ENCODE measurements around the gene SCRN1. TPM values are rescaled to one million over a fixed set of nuclear protein-coding genes. Genes with fewer than 3 reads are reported as not detected.

The SCRN1 gene
- total RNA-seq, 1 donor from 2014 or later: 13.4 TPM

GRCh38 chr7:29875741-29876140, 113.9 kb downstream of the SCRN1 start:
- intact Hi-C loops (cut with micrococcal nuclease): no loop called here

GRCh38 chr7:29873644-29874294, 115.8 kb downstream of the SCRN1 start:
- no peak for DNase-seq
- intact Hi-C loops (cut with micrococcal nuclease): no loop called here
- H3K36me3 ChIP-seq: no peaks in the 10 kb centered on the region
- no peak overlapping the region for H3K4me3 ChIP-seq
- no peak for TF ChIP-seq CTCF (IDR thresholded peaks at IDR 0.05; ENCODE audit: borderline replicate concordance)
- no peaks in the 10 kb centered on the region for H3K27me3 ChIP-seq (ENCODE audit: low read depth)
- peaks cover 13% of the 10 kb centered on the region for H3K4me1 ChIP-seq
- no peak overlapping the region for H3K27ac ChIP-seq (replicated peaks)
- no peaks in the 10 kb centered on the region for H3K9me3 ChIP-seq (replicated peaks)

More at GRCh38 chr7:29875741-29876140, 113.9 kb downstream of the SCRN1 start:
- H3K4me3 ChIP-seq: no peak overlapping the region
- no peaks in the 10 kb centered on the region for H3K36me3 ChIP-seq
- TF ChIP-seq CTCF (IDR thresholded peaks at IDR 0.05; ENCODE audit: borderline replicate concordance): no peak
- H3K9me3 ChIP-seq (replicated peaks): no peaks in the 10 kb centered on the region
- H3K27me3 ChIP-seq (ENCODE audit: low read depth): no peaks in the 10 kb centered on the region
- DNase-seq: no peak
- H3K27ac ChIP-seq (replicated peaks): no peak overlapping the region
- H3K4me1 ChIP-seq: peaks cover 13% of the 10 kb centered on the region

- H3K27me3 ChIP-seq (ENCODE audit: low read depth): no peaks in the 10 kb centered on the region
- intact Hi-C loops (cut with micrococcal nuclease): no loop called here
- H3K27ac ChIP-seq (replicated peaks): no peak overlapping the region
- H3K36me3 ChIP-seq: no peaks in the 10 kb centered on the region
- no peak for TF ChIP-seq CTCF (IDR thresholded peaks at IDR 0.05; ENCODE audit: borderline replicate concordance)
- no peaks in the 10 kb centered on the region for H3K9me3 ChIP-seq (replicated peaks)
- no peak overlapping the region for H3K4me3 ChIP-seq
- peaks cover 3% of the 10 kb centered on the region for H3K4me1 ChIP-seq
- DNase-seq: no peak
These were observed 117.7 kb downstream of the SCRN1 start for GRCh38 chr7:29871787-29872398.

Other genes with a start within 250 kb of the SCRN1 start
- 8.0 TPM for gene WIPF3, start 183.3 kb downstream of the SCRN1 start, total RNA-seq
- gene FKBP14, start 36.9 kb upstream of the SCRN1 start, total RNA-seq: 12.0 TPM
- gene PLEKHA8, start 38.6 kb upstream of the SCRN1 start, total RNA-seq: 3.3 TPM
- 21.3 TPM for gene MTURN, start 145.2 kb upstream of the SCRN1 start, total RNA-seq